HT-29 (cell line): ENCODE results near the gene AP5B1. TPM values are rescaled to one million over a fixed set of nuclear protein-coding genes. Genes with fewer than 3 reads are reported as not detected.
A peak's percentile ranks its signal among the peaks of the same experiment; 100 is the strongest.

Experiments
- DNase-seq: peaks from one replicate; pipeline ENCODE4 v3.0.0-alpha.2; 2015; ENCODE audit warnings: low spot score
- total RNA-seq: library from RNA; depleted of rRNA; stranded (reverse); fragments of >200 nt; shearing (Covaris generic); gene quantifications from 2 replicates; pipeline ENCODE4 v1.2.3, GENCODE V29; 2014; rRNA removed

AP5B1 gene, protein sequence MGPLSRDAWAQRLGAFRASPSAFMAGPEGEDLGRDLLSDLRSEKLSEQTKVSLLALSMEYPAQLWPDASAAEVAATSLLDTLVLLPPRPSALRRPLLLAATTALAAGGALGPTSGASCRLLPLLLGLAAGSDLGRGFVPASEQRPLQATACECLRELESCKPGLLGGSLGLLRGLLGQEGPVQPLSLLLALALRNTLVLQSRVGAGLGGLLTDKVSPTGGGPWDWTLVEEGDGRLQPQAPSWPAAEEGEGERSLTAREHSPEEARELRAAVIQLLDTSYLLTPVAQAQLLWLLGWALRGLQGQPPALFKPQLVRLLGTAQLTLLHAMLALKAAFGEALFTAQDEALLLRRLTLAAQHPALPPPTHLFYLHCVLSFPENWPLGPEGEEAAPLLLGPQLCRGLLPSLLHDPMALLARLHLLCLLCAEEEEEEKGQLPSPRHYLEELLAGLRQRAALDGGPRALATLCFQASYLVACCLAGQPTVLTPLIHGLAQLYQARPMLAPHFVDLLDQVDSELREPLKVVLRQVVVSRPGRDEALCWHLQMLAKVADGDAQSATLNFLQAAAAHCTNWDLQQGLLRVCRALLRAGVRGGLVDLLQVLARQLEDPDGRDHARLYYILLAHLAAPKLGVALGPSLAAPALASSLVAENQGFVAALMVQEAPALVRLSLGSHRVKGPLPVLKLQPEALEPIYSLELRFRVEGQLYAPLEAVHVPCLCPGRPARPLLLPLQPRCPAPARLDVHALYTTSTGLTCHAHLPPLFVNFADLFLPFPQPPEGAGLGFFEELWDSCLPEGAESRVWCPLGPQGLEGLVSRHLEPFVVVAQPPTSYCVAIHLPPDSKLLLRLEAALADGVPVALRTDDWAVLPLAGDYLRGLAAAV
- 18.2 and 20.2 TPM in 2 replicates for total RNA-seq

DNA sequence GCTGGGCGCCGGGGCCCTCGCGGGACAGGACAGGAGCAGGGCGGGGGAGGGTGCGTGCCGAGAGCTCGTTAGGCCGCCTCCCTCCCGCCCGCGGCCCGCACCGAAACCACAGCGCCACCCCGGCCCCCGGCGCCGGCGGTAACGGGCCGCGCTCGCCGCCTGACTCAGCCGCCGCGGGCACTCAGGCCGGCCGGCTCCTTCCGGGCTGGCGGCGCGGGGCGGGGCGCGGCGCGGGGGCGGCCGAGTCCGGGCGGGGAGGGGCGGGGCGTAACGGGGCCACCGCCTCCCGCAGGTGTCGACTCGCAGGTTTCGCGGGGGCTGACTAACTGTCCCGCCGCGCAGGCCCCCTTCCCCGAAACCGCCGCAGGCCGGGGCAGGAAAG, at the start of gene AP5B1:
AP5B1 (minus strand) TSS at position 207 of the 382 bp plus-strand sequence. CDS start 385 bp downstream, outside the sequence.
- DNase-seq, result peak; percentile 61

DNA sequence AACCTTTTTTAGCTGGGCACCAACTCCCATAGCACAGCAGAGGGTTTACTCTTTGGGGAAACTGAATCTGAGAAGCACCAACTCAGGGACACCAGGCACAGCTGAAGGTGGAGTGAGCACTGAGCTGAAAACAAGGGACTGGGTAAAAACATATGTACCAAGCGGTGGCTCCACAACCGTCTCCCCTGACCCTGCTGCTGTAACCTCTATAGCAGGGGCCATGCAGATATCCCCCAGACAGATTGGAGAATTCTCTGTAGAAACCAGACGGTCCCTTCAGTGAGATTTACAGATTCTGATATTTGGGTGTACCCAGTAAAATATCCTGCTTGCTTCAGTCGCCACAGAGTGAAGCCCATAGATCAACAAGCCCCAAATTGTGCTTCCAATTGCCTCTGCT, 48.7 kb upstream of the AP5B1 start:
- DNase-seq, result no peak

DNA sequence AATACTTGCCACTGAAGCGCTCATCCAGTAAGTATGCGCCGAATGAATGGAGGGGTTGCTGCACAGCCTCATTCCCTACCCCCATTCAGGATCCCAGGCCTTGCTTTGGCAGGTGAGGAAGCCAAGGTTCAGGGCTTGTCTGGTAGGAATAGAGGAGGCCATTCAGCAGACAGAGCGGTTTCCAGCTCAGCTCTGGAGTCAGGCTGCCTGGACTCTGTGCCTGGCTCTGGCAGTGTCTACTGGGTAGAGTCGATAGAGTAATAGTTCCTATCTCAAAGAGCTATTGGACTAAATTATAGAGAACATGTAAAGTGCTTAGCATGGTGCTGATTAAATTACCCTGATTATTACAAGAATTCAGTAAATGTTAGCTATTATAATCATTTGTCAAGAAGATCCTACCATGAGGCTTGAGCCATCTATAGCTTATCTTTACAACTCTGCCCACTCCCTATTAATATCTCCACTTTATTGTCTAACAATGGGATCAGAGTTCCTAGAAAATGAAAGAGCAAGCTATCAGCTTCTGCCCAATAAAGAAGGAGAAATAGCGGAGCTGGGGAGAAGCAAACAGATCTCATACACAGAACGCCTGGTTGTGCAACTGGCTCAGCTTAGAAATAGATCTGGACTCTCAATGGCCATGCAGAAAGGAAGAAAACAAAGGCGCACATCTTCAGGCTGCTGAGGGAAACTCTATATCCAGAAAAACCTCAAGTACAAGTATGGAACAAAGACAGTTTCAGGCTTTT, 46.4 kb upstream of the AP5B1 start:
- DNase-seq, result no peak

DNA sequence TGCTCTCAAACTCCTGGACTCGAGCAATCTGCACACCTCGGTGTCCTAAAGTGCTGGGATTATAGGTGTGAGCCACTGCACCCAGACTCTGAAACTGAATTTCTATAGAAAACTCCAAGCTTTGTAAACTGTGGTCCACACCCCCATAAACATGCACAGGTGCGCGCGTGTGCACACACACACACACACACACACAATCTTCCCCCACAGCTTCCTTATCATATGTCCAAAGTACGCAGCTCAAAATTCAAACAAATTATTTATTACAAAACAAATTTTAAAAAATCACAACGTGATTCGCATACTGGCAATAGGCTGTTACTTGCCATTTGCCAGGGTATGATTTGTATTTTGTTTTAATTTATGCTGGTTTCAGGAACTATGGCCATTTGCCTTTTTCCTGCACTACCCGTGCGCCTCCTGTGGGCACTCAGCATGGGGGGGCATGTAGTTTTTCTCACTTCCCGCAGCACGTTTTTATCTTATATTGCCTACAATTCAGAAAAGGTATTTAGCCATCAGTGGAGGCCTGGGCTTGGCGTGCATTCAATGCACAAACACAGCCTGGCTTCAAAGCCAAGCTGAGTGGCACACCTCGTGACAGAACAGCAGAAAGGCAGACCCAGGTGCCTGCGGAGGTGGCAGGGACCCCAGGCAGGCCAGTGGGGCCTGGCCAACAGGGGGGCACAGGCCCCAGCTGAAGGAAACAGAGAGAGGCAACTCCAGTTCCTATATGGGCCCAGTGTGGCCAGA, 42.2 kb upstream of the AP5B1 start:
- DNase-seq, result no peak

DNA sequence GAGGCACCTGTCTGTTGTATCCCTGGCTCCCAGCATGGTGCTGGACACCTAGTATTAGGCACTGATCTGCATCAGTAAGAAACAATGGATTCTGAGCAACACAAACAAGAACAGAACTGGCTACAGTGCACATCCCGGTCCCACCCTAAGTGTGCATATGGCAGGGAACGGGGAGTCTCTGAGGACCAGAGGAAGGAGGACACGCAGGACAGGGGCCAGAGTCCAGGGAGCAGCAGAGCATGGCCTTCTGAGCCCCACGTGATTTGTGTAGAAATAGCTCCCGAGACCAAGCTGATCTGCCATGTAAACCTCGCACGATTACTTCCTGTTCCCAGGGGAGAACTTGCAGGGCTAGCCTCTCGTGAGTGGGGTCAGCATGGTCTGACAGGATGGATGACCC, 40.3 kb upstream of the AP5B1 start:
- no peak for DNase-seq

DNA sequence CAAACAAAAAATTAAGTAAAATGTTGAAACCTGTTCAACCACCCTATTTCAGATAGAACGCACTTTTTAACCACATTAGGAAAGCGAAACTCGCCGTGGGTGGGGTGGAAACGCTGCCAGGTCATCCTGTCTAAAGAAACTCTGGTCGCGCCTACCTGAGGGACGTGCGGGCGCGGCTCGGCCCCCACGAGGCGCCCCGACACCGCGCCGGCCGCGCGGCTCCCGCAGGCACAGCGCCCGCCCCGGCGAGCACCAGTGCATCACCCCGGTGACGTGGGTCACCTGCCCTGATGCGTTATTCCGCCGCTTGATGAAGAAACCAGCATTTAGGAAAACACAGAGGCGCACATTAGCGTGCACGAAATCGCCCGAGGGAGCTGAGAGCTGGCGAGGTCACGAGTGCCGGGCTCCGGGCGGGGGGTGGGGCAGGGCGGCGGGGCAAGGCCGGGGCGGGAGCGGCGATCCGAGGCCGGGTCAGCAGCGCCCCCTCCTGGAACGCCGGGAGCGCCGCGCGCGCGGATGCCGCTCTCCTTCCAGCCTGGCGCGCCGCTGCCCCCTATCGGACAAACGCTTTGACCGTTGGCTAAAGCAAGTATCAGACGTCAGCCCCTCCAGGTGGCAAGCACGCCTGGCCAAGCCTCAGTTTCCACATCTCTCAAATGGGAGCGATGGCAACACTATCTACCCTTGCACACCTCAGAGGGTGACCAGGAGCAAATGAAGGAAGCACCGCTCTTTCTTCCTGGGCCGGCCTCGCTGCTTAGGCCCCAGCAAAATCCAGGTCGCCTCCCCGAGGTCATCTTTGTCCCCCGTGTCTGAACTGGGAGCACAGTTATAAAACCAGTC, 37.3 kb upstream of the AP5B1 start:
- peak; percentile 94 for DNase-seq

DNA sequence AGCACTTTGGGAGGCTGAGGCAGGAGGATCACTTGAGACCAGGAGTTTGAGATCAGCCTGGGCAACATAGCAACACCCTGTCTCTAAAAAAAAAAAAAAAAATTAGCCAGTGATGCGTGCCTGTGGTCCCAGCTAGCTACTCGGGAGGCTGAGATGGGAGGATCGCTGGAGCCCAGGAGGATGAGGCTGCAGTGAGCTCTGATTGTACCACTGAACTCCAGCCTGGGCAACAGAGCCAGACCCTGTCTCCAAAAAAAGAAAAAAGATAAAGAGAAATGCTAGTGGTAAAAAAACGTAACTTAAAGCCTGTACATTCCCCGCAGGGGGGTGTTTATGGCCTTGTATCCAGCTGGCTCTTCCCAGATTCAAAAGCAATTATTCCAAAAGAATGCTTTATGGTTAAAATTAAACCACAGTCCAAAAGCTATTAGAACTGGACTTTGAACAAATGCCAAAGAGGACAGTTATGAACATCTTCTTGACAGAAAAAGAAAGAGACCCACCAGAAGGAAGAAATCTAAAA, 36.6 kb upstream of the AP5B1 start:
- DNase-seq, result no peak

DNA sequence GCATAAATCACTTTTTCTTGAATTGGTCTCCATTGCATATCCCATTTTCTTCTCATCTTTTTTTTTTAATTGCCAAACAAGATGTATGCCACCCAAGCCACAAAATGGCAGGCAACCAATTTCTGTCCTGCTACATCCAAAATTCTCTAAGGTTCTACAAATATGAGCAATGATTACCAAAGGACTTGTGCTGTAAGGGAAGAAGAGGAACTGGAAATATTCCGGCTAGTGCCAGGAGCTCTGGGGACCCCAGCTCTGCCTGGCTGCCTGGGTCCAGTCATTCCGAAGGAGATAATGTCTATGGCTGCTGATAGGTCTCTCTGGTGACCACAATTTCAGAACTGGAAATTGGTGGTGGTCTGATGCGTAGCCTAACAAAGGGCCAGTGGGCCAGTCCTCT, 35.9 kb upstream of the AP5B1 start:
- DNase-seq, result no peak

DNA sequence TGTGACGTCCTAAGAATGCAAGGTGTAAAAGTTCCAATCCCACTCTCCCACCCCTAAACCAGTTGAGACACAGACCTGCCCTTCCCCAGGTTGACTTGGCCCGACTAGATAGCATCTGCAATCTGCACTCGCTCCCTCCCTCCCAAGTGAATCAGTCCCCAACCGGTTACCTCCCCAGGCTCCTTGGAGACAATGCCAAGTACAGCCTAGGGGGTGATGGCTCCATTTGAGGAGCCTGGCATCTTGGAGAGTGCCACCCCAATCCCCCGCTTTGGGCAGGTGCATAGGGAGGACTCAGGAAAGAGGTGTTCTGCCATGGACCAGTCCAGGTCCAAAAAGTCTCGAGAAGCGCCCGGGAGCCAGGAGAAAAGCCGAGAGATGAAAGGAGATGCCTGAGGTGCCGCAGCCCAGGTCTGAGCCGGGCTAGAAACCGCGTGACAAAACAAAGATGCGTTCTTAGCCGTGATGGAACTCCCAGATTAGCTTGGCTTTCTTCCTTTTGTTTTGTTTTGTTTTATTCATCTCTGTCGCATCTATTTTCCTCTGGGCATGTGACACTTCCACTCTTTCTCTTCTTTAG, 34.3 kb upstream of the AP5B1 start:
- DNase-seq, result no peak

DNA sequence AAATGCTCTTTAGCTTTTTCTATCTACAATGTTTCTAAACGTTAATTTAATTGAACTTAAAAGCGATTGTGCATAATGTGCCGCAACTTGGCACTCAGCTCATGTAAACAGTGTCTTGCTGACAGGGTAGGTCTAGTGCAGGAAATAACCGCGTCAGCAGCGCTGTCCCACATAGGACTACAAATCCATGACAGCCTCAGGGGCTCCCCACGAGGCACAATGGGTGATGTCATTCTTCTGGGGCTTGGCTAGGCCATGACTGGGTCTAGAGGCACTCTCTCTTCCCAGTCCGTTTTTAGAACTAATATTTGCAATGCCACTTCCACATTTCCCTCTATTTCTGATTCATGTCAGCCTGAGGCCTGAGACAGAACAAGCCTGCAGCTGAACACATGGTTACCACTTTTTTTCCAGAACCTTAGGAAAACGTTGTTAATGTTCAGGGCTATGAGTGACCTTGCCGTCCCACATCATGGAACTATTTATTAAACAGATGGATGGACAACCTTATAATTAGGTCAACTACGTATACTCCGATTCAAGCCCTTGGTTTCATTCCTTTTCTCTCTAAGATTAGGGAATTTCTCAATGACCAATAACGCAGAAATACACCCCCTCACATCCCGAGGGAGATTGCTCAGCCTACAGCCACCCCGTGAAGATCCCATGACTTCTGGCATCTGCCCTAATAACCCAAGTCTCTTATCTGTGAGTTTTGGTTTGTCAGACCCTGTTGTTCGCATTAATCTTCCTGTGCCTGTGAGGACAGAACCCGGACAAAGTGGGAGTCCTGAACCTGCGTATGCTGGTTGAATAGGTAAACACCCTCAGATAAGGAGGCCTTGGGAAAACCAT, 33.6 kb upstream of the AP5B1 start:
- DNase-seq, result no peak

DNA sequence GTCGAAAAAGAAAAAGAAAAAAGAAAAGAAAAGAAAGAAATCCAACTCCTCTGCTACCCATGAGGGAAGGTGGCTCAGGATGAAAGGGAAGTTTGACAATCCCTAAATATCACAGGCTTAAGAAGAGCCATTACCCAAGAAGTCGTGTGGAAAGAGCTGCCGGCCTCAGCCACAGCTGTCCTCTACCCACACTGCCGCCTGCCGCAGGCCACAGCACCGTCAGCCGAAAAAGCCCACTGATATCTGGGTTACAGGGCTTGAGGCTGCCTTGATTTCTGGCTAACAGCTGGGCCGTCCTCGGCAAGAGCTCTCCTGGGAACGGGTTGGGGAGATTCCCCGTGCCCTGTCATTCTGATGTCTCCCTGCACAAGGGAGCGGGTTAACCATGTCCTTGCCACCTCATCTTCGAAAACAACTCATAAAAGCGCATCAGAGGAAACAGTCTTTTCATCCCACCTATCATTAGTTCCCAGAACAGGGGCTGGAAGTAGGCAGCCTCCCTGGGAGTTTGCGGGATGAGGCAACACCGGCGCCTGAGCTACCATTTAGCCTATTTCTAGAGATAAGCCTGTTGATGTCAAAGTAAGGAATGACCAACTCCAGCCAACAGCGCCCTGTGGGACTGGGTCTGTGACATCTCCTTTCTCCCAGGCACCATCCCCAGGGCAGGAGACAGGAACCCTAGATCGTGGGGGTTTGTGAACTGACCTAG, 31.1 kb upstream of the AP5B1 start:
- DNase-seq, result no peak

DNA sequence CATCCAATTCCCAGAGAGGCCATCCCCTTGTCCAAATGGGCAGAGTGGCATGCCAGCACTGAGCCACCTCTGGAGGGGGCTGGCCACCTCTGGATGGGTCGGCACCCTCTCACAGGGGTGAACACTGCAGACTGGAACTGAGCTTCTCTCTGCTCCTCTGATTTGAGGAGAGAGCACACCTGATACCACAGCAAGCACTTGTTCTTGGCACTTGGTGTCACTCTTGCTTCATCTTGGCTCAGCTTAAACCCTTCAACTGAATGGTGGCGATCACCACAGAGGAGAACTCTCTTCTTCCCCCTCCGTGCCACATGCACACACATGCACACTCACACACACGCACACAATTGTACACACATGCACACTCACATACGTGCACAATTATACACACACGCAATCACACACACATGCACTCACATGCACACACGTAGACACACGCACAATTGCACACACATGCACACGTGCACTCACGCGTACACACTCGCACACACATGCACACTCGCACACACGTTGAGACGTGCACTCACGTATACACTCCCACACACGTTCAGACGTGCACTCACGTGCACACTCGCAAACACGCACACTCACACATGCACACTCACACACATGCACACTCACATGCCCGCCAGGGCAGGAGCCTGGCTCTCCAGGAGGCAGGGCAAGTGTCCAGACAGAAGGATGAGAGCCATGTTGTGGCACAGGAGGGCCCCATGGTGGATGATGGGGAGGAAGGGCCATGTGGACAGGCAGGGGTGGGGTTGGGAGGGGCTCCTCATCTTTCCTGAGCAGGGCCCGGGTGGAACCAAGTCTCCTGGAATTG, 29.5 kb upstream of the AP5B1 start:
- DNase-seq, result no peak

DNA sequence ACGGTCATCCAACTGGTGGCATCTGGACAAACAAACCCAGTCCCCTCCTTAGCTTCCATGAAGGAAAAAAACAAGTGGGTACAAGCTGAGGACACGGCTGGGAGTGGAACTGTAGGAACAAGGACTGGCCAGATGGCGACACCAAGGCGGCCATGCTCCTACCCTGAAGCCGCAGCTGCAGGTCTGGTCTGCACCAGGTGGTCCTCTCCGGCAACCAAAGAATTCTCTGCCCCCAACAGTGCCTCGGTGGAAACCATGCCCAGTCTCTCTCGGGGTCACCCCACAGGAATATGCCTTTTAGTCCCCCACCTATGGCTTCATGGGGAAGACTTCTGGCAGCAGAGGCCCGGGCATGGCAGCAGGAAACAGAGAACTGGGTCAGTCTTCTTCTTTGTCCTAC, 28.7 kb upstream of the AP5B1 start:
- DNase-seq, result no peak

DNA sequence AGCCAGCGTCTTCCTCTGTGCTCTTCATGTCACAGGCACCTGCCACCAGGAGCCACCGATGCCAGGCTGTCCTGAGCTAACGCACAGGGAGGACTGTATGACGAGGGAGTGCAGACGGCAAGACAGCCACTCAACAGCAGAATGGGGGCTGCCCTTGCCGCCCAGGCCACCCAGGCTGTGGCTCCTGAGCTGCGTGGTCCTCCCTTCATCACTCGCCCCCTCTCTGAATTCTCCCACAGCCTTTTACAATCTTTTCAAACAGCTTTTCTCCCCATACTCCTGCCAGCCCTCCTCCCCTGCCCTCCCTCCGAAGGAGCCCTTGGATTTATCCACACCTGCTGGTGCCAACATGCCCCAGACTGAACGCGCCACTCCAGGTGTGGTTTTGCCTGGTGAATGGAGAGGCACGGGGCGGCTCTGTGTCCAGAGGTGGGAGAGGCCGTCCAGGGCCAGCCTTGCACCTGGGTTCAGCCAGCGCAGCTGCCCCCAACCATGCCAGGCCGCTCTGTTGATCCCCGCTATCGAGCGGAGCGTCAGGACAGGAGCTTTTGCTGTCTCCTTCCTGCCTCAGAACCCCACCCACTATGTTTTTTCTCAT, 28.1 kb upstream of the AP5B1 start:
- DNase-seq, result no peak

DNA sequence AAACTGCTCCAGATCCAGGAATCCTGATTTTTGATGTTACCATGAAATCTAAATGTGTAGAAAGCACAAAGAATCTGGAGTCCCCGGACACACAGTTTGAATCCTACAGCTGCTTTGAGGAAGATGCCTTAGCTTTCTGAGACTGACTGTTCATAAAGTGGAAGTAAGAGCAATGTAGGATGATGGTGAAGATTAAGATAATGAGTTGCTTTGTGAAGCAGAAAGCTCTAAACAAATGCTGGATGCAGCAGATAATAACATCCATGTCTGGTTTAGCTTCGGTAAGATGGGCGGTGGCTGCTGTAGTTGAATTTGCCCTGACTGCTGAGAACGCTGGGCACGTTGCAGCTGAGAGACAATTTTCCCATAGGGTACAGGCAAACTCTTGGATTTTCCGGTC, 26.2 kb upstream of the AP5B1 start:
- DNase-seq, result no peak

DNA sequence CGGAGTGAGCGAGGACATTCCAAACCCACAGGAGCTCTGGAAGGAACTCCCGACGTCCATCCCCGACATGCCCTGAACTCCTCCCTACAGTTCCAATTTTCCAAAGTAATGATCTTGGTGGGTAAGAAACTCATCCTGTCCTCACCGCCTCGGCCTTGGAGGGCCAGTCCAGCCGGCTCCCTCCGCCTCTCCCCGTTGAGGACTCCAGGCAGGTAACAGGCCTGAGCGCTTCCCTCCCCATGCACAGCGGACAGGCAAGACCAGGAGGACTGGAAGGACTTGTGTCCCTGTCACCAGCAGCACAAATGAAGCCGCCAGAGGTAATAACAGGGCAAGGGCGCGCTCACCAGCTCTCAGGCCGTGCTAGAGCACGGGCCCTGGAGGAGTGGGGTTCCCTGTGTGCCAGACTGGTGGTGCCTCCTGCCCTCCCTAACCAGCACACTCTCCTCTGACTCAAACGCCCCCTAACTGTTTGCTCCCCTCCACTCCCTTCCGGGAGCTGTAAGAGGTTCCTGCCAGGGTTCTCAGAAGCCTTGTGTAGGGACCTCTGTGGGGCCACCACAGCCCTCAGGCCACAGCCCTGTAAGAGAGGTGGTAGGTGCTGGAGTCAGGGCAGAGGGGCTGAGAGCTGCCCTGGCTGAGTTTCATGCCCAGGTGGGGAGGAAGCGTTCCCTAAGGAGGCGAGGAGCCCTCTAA, 23.2 kb upstream of the AP5B1 start:
- DNase-seq, result no peak
